T47D (cell line): ENCODE measurements around the gene LEFTY1.
"Not testable (repeated sequence)": the region's sequence is repeated elsewhere in the genome, so short reads cannot be mapped to it uniquely, and the experiment has no call there.

Experiments
- DNase-seq, 2 experiments: peaks; one replicate each; pipeline versions ENCODE4 v3.0.0 to v3.0.0-alpha.2; 2011 to 2012; ENCODE audit warnings: low read depth in 1 of 2, low spot score in 1 of 2
- JUND ChIP-seq: IDR thresholded peaks from 2 replicates; pipeline ENCODE4 v1.6.1; 2012; ENCODE audit warnings: low read depth
- in situ Hi-C: cut with HindIII; loops from 2 replicates; pipeline ENCODE4 v1.10.0; 2016; ENCODE audit warnings: low sequenced_read_pairs, low pct_unique_long_range_greater_than_20kb

LEFTY1 gene

DNA sequence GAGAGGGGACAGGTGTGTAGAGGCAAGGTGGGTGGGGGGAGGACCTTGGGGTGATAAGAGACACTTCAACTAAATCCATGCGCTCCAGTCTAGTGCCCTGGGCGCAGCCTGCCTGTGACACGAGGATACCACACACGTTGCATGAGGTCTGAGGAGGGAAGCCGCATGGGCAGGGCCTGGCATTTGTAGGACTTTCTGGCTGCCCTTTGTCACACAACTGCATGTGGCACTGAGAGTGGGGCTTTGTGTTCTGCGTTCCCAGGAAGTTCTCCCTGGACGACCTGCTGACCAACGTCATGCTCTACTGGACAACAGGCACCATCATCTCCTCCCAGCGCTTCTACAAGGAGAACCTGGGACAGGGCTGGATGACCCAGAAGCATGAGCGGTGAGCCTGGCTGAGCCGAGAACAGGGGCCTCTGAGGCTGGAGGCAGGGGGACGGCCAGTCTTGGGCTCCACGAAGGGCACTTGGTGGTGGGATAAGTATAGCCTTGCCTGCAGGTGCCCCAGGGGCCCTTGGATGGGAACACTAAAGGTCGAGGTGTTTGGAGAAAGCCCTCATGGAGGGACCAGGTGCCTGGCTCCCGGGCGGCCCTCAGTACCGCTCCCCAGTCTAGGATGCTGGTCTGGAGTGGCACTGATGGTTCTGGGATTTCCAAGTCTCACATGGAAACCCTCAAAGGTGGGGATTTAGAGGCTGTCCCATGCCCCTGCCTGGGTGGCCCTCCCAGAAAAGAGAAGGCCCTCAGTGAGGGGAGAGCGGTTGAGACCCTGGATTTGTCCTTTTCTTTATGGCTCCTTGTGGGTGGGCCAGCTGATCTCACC is 44.5 kb downstream of the LEFTY1 start:
- in situ Hi-C loops = no loop called here
- TF ChIP-seq JUND = no peak
- no peak for DNase-seq

GRCh38 chr1:225843426-225843795 is 45.5 kb downstream of the LEFTY1 start:
- in situ Hi-C loops = no loop called here
- no peak for TF ChIP-seq JUND
- DNase-seq = no peak

DNA sequence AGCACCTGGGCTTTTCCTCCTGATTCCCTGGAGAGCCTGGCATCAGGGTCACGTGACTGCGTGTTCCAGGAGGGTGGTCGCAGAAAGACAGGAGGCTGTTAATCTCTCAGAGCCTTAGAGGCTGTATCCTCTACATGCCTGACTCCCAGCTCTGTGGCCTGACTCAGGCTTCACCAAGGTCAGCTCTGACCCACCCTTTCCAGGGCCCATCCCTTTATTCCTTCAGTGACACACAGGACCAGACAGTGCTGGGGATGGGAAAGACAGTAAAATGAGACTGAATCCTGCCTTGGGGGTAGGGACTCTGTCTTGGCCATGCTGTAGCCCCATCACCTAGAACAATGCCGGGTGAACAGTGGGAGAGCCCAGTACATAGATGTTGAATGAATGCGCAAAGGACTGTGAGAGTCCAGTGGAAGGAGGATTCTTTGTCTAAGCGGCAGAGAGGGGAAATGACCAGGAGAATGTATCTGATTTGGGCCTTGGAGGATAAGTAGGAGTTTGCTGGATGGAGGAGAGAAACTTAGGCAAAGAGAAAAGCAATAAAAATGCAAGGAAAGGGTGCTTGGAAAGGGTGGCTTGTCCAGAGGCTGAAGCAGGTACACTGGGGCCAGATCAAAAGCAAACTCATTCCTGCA is 46.0 kb downstream of the LEFTY1 start:
- no peak for DNase-seq
- TF ChIP-seq JUND = no peak
- in situ Hi-C loops = no loop called here

GRCh38 chr1:225842074-225842473 is 46.9 kb downstream of the LEFTY1 start:
- in situ Hi-C loops = no loop called here
- TF ChIP-seq JUND = no peak

DNA sequence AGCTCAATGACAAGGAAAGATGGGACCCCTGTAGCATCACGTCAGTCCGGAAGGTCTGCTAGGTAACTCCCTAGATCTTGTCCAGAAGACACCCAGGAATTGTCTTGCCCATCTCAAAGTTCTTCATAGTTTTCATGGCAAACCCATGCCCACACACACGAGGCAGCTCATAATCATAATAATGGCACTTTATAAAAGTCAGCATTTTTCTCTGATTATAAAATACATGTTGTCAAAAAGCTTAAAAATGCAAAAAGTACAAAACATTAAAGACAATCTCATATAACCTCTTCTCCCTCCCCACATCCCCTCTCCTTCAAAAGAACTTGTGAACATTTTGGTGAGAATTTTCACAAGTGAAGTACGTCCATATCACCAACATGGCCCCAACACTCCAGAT is 48.2 kb downstream of the LEFTY1 start:
- TF ChIP-seq JUND = no peak
- DNase-seq = no peak
- in situ Hi-C loops = no loop called here

More at GRCh38 chr1:225842074-225842473, 46.9 kb downstream of the LEFTY1 start:
- no peak for DNase-seq

DNA sequence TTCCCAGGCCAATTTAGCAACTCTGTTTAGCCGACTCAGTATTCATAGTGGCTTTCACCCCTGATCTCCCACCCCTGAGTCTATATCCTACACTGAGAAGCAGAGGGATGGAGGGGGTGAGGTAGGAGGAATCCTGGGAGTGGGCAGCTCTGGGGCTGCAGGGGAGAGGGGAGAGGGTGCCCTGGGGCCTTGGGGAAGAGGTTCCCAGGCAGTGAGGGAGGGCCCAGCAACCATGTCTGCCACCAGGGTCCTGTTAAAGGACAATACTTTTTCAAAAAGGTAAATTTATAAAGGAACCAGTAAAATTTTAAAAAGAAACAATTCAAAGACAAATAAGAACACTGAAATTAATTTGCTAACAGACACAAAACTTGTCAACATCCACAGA is 48.7 kb downstream of the LEFTY1 start:
- in situ Hi-C loops = no loop called here
- no peak for DNase-seq
- no peak for TF ChIP-seq JUND

GRCh38 chr1:225838793-225839192 is 50.2 kb downstream of the LEFTY1 start:
- no peak for DNase-seq
- in situ Hi-C loops = no loop called here
- no peak for TF ChIP-seq JUND

GRCh38 chr1:225836296-225836695 is 52.6 kb downstream of the LEFTY1 start:
- in situ Hi-C loops, DNase-seq: not testable (repeated sequence)
